G401 (cell line): Measurements from ENCODE around the gene INTS4. TPM values are rescaled to one million over a fixed set of nuclear protein-coding genes. Genes with fewer than 3 reads are reported as not detected.
A peak's percentile ranks its signal among the peaks of the same experiment; 100 is the strongest.
"Not testable (repeated sequence)": the region's sequence is repeated elsewhere in the genome, so short reads cannot be mapped to it uniquely, and the experiment has no call there.

Experiments
- DNase-seq: peaks from one replicate; pipeline ENCODE4 v3.0.0-alpha.2; 2015; ENCODE audit warnings: low spot score
- in situ Hi-C: cut with HindIII; loops from 2 replicates; pipeline ENCODE4 v1.10.0; 2016; ENCODE audit warnings: low sequenced_read_pairs, mixed read lengths
- total RNA-seq: library from RNA; depleted of rRNA; stranded (reverse); fragments of >200 nt; shearing (Covaris generic); gene quantifications from 2 replicates; pipeline ENCODE4 v1.2.3, GENCODE V29; 2014

Gene INTS4
- total RNA-seq, 1 experiment from 2014 or later = 23.0 TPM

- in situ Hi-C loops = no loop called here
- DNase-seq = peak; percentile 60
These were observed 27.3 kb downstream of the INTS4 start for GRCh38 chr11:77967121-77967520.

- DNase-seq = no peak
- in situ Hi-C loops = no loop called here
These were observed 28.1 kb downstream of the INTS4 start for GRCh38 chr11:77966338-77966737.

- DNase-seq = no peak
- in situ Hi-C loops = no loop called here
These were observed 35.0 kb downstream of the INTS4 start for GRCh38 chr11:77959434-77959833.

- DNase-seq, in situ Hi-C loops: not testable (repeated sequence)
These were observed 35.8 kb downstream of the INTS4 start for GRCh38 chr11:77958583-77959177.

GRCh38 chr11:77943296-77943695 is 51.2 kb downstream of the INTS4 start:
- in situ Hi-C loops, DNase-seq: not testable (repeated sequence)

- in situ Hi-C loops, DNase-seq: not testable (repeated sequence)
These were observed 52.0 kb downstream of the INTS4 start for GRCh38 chr11:77942465-77942864.

- in situ Hi-C loops, DNase-seq: not testable (repeated sequence)
These were observed 60.9 kb downstream of the INTS4 start for GRCh38 chr11:77933596-77933995.

- in situ Hi-C loops, DNase-seq: not testable (repeated sequence)
These were observed 63.9 kb downstream of the INTS4 start for GRCh38 chr11:77930334-77931208.

- in situ Hi-C loops, DNase-seq: not testable (repeated sequence)
These were observed 76.8 kb downstream of the INTS4 start for GRCh38 chr11:77917713-77918112.

GRCh38 chr11:77914307-77914791 is 80.1 kb downstream of the INTS4 start:
- DNase-seq, in situ Hi-C loops: not testable (repeated sequence)

GRCh38 chr11:77913608-77914306 is 80.7 kb downstream of the INTS4 start:
- in situ Hi-C loops, DNase-seq: not testable (repeated sequence)

GRCh38 chr11:77910828-77911227 is 83.6 kb downstream of the INTS4 start:
- in situ Hi-C loops, DNase-seq: not testable (repeated sequence)

GRCh38 chr11:77909277-77909676 is 85.2 kb downstream of the INTS4 start:
- in situ Hi-C loops = no loop called here
- DNase-seq = no peak

GRCh38 chr11:77908835-77909234 is 85.6 kb downstream of the INTS4 start:
- in situ Hi-C loops = no loop called here
- no peak for DNase-seq

- DNase-seq, in situ Hi-C loops: not testable (repeated sequence)
These were observed 99.5 kb downstream of the INTS4 start for GRCh38 chr11:77894949-77895348.

- in situ Hi-C loops, DNase-seq: not testable (repeated sequence)
These were observed 102.8 kb downstream of the INTS4 start for GRCh38 chr11:77891703-77892102.

- DNase-seq, in situ Hi-C loops: not testable (repeated sequence)
These were observed 103.2 kb downstream of the INTS4 start for GRCh38 chr11:77891256-77891655.

GRCh38 chr11:77890619-77891056 is 103.8 kb downstream of the INTS4 start:
- DNase-seq, in situ Hi-C loops: not testable (repeated sequence)

- DNase-seq, in situ Hi-C loops: not testable (repeated sequence)
These were observed 104.3 kb downstream of the INTS4 start for GRCh38 chr11:77890100-77890614.
